GM10266 (cell line): ENCODE measurements around the gene MYL6.

ENCODE experiments used
- DNase-seq: peaks from one replicate; pipeline ENCODE4 v3.0.0; 2012; ENCODE audit errors: extremely low spot score
- CTCF ChIP-seq: IDR thresholded peaks from 2 replicates; pipeline ENCODE4 v1.5.1; 2012; ENCODE audit warnings: mild to moderate bottlenecking, low read depth; ENCODE audit not compliant: control insufficient read depth, insufficient read depth; ENCODE audit errors: missing control alignments

The MYL6 gene

GRCh38 chr12:56165369-56165768 lies 7.2 kb downstream of the MYL6 start:
- DNase-seq = no peak
- TF ChIP-seq CTCF = no peak

- no peak for TF ChIP-seq CTCF
- DNase-seq = no peak
These were observed 11.1 kb downstream of the MYL6 start for GRCh38 chr12:56169229-56169759.

GRCh38 chr12:56172839-56173238 lies 14.7 kb downstream of the MYL6 start:
- DNase-seq = no peak
- TF ChIP-seq CTCF = no peak

GRCh38 chr12:56178347-56178746 lies 20.2 kb downstream of the MYL6 start:
- TF ChIP-seq CTCF = no peak
- no peak for DNase-seq

GRCh38 chr12:56186957-56187356 lies 28.8 kb downstream of the MYL6 start:
- TF ChIP-seq CTCF = no peak

GRCh38 chr12:56188131-56188777 lies 30.1 kb downstream of the MYL6 start:
- TF ChIP-seq CTCF = no peak
- no peak for DNase-seq

More at GRCh38 chr12:56186957-56187356, 28.8 kb downstream of the MYL6 start:
- DNase-seq = no peak

GRCh38 chr12:56188778-56189098 lies 30.6 kb downstream of the MYL6 start:
- TF ChIP-seq CTCF = no peak
- DNase-seq = peak; percentile 43
